ENCODE results near the gene PABPN1. TPM values are rescaled to one million over a fixed set of nuclear protein-coding genes. Genes with fewer than 3 reads are reported as not detected.
A peak's percentile ranks its signal among the peaks of the same experiment; 100 is the strongest.

Gene PABPN1
- total and polyA plus RNA-seq, 9 of the 15 experiments (the other 6 are each of a cell fraction or from before 2014, with no cell fraction given) = 32.6 to 388 (median 178) TPM

DNA sequence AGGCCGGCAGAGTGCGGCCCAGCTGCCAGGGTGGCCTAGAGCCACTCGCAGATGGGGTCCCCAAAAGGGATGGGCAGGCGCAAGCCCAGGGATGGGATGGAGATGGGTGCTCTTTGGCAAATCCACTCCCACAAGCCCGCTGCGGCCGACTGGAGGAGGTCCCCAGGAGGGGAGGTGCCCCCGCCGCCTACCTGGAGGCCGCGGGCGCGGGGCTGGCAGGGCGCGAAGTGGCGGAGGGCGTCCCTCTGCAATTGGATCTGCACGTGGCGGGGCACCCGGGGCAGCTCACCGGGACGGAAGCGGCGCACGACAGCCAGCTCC is 19.3 kb upstream of the PABPN1 start (continued):
- TF ChIP-seq, protein P1, sequence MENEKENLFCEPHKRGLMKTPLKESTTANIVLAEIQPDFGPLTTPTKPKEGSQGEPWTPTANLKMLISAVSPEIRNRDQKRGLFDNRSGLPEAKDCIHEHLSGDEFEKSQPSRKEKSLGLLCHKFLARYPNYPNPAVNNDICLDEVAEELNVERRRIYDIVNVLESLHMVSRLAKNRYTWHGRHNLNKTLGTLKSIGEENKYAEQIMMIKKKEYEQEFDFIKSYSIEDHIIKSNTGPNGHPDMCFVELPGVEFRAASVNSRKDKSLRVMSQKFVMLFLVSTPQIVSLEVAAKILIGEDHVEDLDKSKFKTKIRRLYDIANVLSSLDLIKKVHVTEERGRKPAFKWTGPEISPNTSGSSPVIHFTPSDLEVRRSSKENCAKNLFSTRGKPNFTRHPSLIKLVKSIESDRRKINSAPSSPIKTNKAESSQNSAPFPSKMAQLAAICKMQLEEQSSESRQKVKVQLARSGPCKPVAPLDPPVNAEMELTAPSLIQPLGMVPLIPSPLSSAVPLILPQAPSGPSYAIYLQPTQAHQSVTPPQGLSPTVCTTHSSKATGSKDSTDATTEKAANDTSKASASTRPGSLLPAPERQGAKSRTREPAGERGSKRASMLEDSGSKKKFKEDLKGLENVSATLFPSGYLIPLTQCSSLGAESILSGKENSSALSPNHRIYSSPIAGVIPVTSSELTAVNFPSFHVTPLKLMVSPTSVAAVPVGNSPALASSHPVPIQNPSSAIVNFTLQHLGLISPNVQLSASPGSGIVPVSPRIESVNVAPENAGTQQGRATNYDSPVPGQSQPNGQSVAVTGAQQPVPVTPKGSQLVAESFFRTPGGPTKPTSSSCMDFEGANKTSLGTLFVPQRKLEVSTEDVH (IDR thresholded peaks at IDR 0.05; ENCODE audit: low read depth, partially characterized antibody) = no peak
- 0 out of 2 replicates have a peak, but pooled peaks have one; percentile 33 for TF ChIP-seq CAMTA2 (CRISPR knock-in tag; conservative IDR thresholded peaks at IDR 0.05)
- peak; percentile 71 for TF ChIP-seq PHF8 (IDR thresholded peaks at IDR 0.05; ENCODE audit: borderline replicate concordance, low read length)
- no peak; the same call in 1 of the 2 replicates for TF ChIP-seq ZNF511 (CRISPR knock-in tag; IDR thresholded peaks at IDR 0.05)
- 0 out of 2 replicates have a peak, but pooled peaks have one; percentile 28 for TF ChIP-seq NBN (IDR thresholded peaks at IDR 0.05; ENCODE audit: low read depth)
- TF ChIP-seq ZC3H4 (CRISPR knock-in tag; IDR thresholded peaks at IDR 0.05; ENCODE audit: borderline replicate concordance) = no peak
- TF ChIP-seq SP1 (CRISPR knock-in tag; IDR thresholded peaks at IDR 0.05) = peak; percentile 6; the same call in 1 of the 2 replicates
- TF ChIP-seq RBM22 (IDR thresholded peaks at IDR 0.05; ENCODE audit: low read depth, low read length, poor library complexity, severe bottlenecking) = peak; percentile 76
- TF ChIP-seq PCBP2 (IDR thresholded peaks at IDR 0.05; ENCODE audit: low read depth, low read length, poor library complexity, severe bottlenecking) = no peak
- TF ChIP-seq ARID1B (IDR thresholded peaks at IDR 0.05) = no peak
- TF ChIP-seq, protein P2, sequence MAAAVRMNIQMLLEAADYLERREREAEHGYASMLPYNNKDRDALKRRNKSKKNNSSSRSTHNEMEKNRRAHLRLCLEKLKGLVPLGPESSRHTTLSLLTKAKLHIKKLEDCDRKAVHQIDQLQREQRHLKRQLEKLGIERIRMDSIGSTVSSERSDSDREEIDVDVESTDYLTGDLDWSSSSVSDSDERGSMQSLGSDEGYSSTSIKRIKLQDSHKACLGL (CRISPR knock-in tag; IDR thresholded peaks at IDR 0.05; ENCODE audit: borderline replicate concordance, poor library complexity, severe bottlenecking) = no peak
- no peak for TF ChIP-seq MECOM (CRISPR knock-in tag; IDR thresholded peaks at IDR 0.05)
- TF ChIP-seq ZNF507 (tag; conservative IDR thresholded peaks at IDR 0.05) = no peak
- TF ChIP-seq TGIF2 (CRISPR knock-in tag; IDR thresholded peaks at IDR 0.05) = 0 out of 2 replicates have a peak, but pooled peaks have one; percentile 33
- no peak for TF ChIP-seq XRCC4 (IDR thresholded peaks at IDR 0.05; ENCODE audit: extremely low read depth, insufficient read depth, insufficient read length)
- TF ChIP-seq ARID4B (CRISPR knock-in tag; IDR thresholded peaks at IDR 0.05) = 0 out of 2 replicates have a peak, but pooled peaks have one; percentile 25
- peak; percentile 52; the same call in 1 of the 2 replicates for TF ChIP-seq CHCHD3 (CRISPR knock-in tag; IDR thresholded peaks at IDR 0.05)
- no peak for TF ChIP-seq WHSC1 (IDR thresholded peaks at IDR 0.05; ENCODE audit: low read length)
- TF ChIP-seq ZNF324 (CRISPR knock-in tag; IDR thresholded peaks at IDR 0.05) = no peak
- no peak for TF ChIP-seq RBM17 (IDR thresholded peaks at IDR 0.05; ENCODE audit: borderline replicate concordance, low read depth, low read length)
- no peak for TF ChIP-seq NCOA6 (IDR thresholded peaks at IDR 0.05)

Measured in K562 (cell line).